Caco-2 (cell line): Measurements from ENCODE around the gene FDXR. TPM values are rescaled to one million over a fixed set of nuclear protein-coding genes. Genes with fewer than 3 reads are reported as not detected.
"Not testable (repeated sequence)": the region's sequence is repeated elsewhere in the genome, so short reads cannot be mapped to it uniquely, and the experiment has no call there.

Source experiments
- BruUV-seq: library from RNA; stranded (reverse); fragments of 400-500 nt; replicated peaks from 2 replicates; lab custom pipeline; 2021; lab: Mats Ljungman, UMichigan
- CTCF ChIA-PET: fragments of 300-600 bp; sonication (Branson Sonifier 250); formaldehyde crosslinking; loops from one replicate; lab custom pipeline; 2022; ENCODE audit warnings: antibody characterized with exemption; lab: Charles Lee
- POLR2A ChIA-PET: fragments of 300-600 bp; sonication (Branson Sonifier 250); formaldehyde crosslinking; loops from one replicate; lab custom pipeline; 2022; ENCODE audit warnings: antibody characterized with exemption; lab: Charles Lee
- DNase-seq, 2 experiments: peaks; one replicate each; pipeline versions ENCODE4 v3.0.0 to v3.0.0-alpha.2; 2020 to 2022
- H3K27me3 ChIP-seq: replicated peaks from 2 replicates; pipeline ENCODE4 v1.6.0; 2011; ENCODE audit warnings: low read length; ENCODE audit not compliant: control insufficient read depth, insufficient read depth
- H3K36me3 ChIP-seq: 2 replicates; pipeline ENCODE4 v1.5.1; 2011; ENCODE audit warnings: low read length; ENCODE audit not compliant: control insufficient read depth, insufficient read depth
- H3K4me1 ChIP-seq: fragments of 250-450 bp; sonication (Bioruptor Pico); 2 replicates; pipeline ENCODE4 v1.5.1; 2020; ENCODE audit warnings: mild to moderate bottlenecking
- H3K4me3 ChIP-seq: 2 replicates; pipeline ENCODE4 v1.5.1; 2011; ENCODE audit warnings: low read depth, mild to moderate bottlenecking, control low read depth, low read length
- H3K9me3 ChIP-seq: fragments of 250-450 bp; sonication (Bioruptor Pico); 2 replicates; pipeline ENCODE4 v1.5.1; 2020; ENCODE audit warnings: mild to moderate bottlenecking, moderate library complexity
- H3K27ac Mint-ChIP-seq: one replicate; pipeline ENCODE4 v1.8.0; 2022; ENCODE audit warnings: mixed read lengths; ENCODE audit not compliant: unreplicated experiment
- H3K27me3 Mint-ChIP-seq: one replicate; pipeline ENCODE4 v1.8.0; 2022; ENCODE audit warnings: mixed read lengths; ENCODE audit not compliant: insufficient read depth, unreplicated experiment
- H3K36me3 Mint-ChIP-seq: one replicate; pipeline ENCODE4 v1.8.0; 2022; ENCODE audit warnings: mild to moderate bottlenecking, mixed read lengths; ENCODE audit not compliant: insufficient read depth, unreplicated experiment
- H3K4me1 Mint-ChIP-seq: one replicate; pipeline ENCODE4 v1.8.0; 2022; ENCODE audit warnings: low read depth, mixed read lengths; ENCODE audit not compliant: unreplicated experiment
- H3K4me3 Mint-ChIP-seq: one replicate; pipeline ENCODE4 v1.8.0; 2022; ENCODE audit warnings: mild to moderate bottlenecking, moderate library complexity, mixed read lengths; ENCODE audit not compliant: unreplicated experiment
- H3K9me3 Mint-ChIP-seq: one replicate; pipeline ENCODE4 v1.8.0; 2022; ENCODE audit warnings: mixed read lengths; ENCODE audit not compliant: unreplicated experiment
- CTCF ChIP-seq, 2 experiments: fragments of 200-600 bp in 1 of 2; IDR thresholded peaks; 1 replicate in 1 of 2; 2 replicates in 1 of 2; pipeline versions ENCODE4 v1.5.1 to v1.8.0; 2011 to 2022; ENCODE audit warnings: antibody characterized with exemption in 1 of 2, control low read depth in 1 of 2, inconsistent platforms in 1 of 2, low read depth in 1 of 2, low read length in 1 of 2, mild to moderate bottlenecking in 1 of 2, moderate library complexity in 1 of 2; ENCODE audit not compliant: insufficient read depth in 1 of 2, severe bottlenecking in 1 of 2, unreplicated experiment in 1 of 2
- intact Hi-C: fragments of 100-400 bp; cut with micrococcal nuclease; formaldehyde crosslinking; loops from one replicate; pipeline ENCODE4 v1.10.0; 2022; ENCODE audit not compliant: unreplicated experiment
- total RNA-seq: library from RNA; stranded (reverse); gene quantifications from 2 replicates; pipeline ENCODE4 v1.2.3, GENCODE V29; 2022

FDXR gene
- total RNA-seq, 1 experiment from 2014 or later: 19.0 TPM

GRCh38 chr17:74917430-74917829 lies 44.6 kb upstream of the FDXR start:
- Mint-ChIP-seq H3K4me3 (no peak overlapping the region), H3K36me3 (peaks cover 10% of the 10 kb centered on the region), H3K4me1 (peaks cover under 1% of the 10 kb centered on the region), H3K27me3 (peaks cover under 1% of the 10 kb centered on the region), H3K9me3 (no peaks in the 10 kb centered on the region), H3K27ac (no peak overlapping the region)
- peaks cover 2% of the 10 kb centered on the region; the same call in 1 of the 2 replicates for H3K9me3 ChIP-seq
- no peaks in the 10 kb centered on the region for H3K36me3 ChIP-seq
- CTCF ChIA-PET: no interaction called here
- no peak for TF ChIP-seq CTCF (IDR thresholded peaks at IDR 0.05; ENCODE audit: insufficient read depth in 1 of 2, low read depth in 1 of 2, low read length in 1 of 2, severe bottlenecking in 1 of 2, unreplicated experiment in 1 of 2)
- intact Hi-C loops: no loop called here
- H3K27me3 ChIP-seq: 0 out of 2 replicates have a peak, but pooled peaks cover 1% of the 10 kb centered on the region
- POLR2A ChIA-PET: no interaction called here
- H3K4me1 ChIP-seq: no peaks in the 10 kb centered on the region
- no TSS peak for BruUV-seq
- no peak overlapping the region for H3K4me3 ChIP-seq
- no peak for DNase-seq

DNA sequence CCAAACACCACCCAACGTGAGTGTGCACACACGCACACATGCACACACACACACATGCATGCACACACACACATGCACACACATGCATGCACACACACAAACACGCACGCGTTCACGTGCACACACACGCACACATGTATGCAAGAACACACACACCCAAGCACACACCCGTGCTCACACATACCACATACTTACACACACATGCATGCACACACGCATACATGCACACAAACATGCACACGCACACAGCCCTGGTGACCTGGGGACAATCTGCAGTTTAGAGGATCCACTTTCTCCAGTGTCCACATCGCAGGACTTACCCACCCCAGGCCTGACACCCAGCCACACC lies 44.0 kb upstream of the FDXR start:
- POLR2A ChIA-PET: no interaction called here
- no peak for DNase-seq
- H3K27me3 Mint-ChIP-seq: no peaks in the 10 kb centered on the region
- no peaks in the 10 kb centered on the region for H3K9me3 Mint-ChIP-seq
- Histone ChIP-seq H3K36me3 (no peaks in the 10 kb centered on the region), H3K4me1 (peaks cover 4% of the 10 kb centered on the region; the same call in 1 of the 2 replicates), H3K4me3 (no peak overlapping the region), H3K27me3 (no peaks in the 10 kb centered on the region), H3K9me3 (peaks cover 2% of the 10 kb centered on the region; the same call in 1 of the 2 replicates)
- no TSS peak for BruUV-seq
- intact Hi-C loops: no loop called here
- peaks cover 10% of the 10 kb centered on the region for H3K36me3 Mint-ChIP-seq
- CTCF ChIA-PET: no interaction called here
- peaks cover 6% of the 10 kb centered on the region for H3K4me1 Mint-ChIP-seq
- no peak for TF ChIP-seq CTCF (IDR thresholded peaks at IDR 0.05; ENCODE audit: insufficient read depth in 1 of 2, low read depth in 1 of 2, low read length in 1 of 2, severe bottlenecking in 1 of 2, unreplicated experiment in 1 of 2)
- H3K4me3 Mint-ChIP-seq: no peak overlapping the region
- no peak overlapping the region for H3K27ac Mint-ChIP-seq

GRCh38 chr17:74916136-74916850 lies 43.5 kb upstream of the FDXR start:
- Mint-ChIP-seq H3K4me3 (no peak overlapping the region), H3K4me1 (peaks cover 6% of the 10 kb centered on the region), H3K27me3 (no peaks in the 10 kb centered on the region), H3K9me3 (no peaks in the 10 kb centered on the region), H3K36me3 (peaks cover 10% of the 10 kb centered on the region), H3K27ac (no peak overlapping the region)
- no peak for DNase-seq
- no peak for TF ChIP-seq CTCF (IDR thresholded peaks at IDR 0.05; ENCODE audit: insufficient read depth in 1 of 2, low read depth in 1 of 2, low read length in 1 of 2, severe bottlenecking in 1 of 2, unreplicated experiment in 1 of 2)
- H3K4me1 ChIP-seq: peaks cover 9% of the 10 kb centered on the region; the same call in 1 of the 2 replicates
- H3K4me3 ChIP-seq: no peak overlapping the region
- no peaks in the 10 kb centered on the region for H3K27me3 ChIP-seq
- BruUV-seq: no TSS peak
- no peaks in the 10 kb centered on the region for H3K36me3 ChIP-seq
- CTCF ChIA-PET: no interaction called here
- POLR2A ChIA-PET: no interaction called here
- intact Hi-C loops: no loop called here
- H3K9me3 ChIP-seq: peaks cover 2% of the 10 kb centered on the region; the same call in 1 of the 2 replicates

DNA sequence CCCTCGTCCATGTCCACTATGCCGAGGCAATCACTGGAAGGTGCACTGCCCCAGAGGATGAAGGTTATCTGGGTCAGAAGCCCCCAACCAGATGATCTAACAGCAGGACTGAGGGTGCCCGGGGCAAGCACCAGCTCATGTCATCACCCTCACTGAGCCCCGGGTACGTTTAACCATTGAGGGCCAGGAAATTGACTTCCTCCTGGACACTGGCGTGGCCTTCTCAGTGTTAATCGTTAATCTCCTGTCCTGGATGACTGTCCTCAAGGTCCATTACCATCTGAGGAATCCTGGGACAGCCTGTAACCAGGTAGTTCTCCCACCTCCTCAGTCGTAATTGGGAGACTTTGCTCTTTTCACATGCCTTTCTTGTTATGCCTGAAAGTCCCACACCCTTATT lies 38.6 kb upstream of the FDXR start:
- H3K36me3 ChIP-seq, H3K9me3 ChIP-seq, H3K4me3 Mint-ChIP-seq, H3K27me3 Mint-ChIP-seq, BruUV-seq, CTCF ChIA-PET, H3K27ac Mint-ChIP-seq, intact Hi-C loops, H3K4me3 ChIP-seq, H3K27me3 ChIP-seq, H3K9me3 Mint-ChIP-seq, POLR2A ChIA-PET: not testable (repeated sequence)
- Mint-ChIP-seq H3K36me3 (peaks cover 17% of the 10 kb centered on the region), H3K4me1 (peaks cover 25% of the 10 kb centered on the region)
- H3K4me1 ChIP-seq: peaks cover 32% of the 10 kb centered on the region
- DNase-seq: peak in 1 of 2 experiments; percentile 20

DNA sequence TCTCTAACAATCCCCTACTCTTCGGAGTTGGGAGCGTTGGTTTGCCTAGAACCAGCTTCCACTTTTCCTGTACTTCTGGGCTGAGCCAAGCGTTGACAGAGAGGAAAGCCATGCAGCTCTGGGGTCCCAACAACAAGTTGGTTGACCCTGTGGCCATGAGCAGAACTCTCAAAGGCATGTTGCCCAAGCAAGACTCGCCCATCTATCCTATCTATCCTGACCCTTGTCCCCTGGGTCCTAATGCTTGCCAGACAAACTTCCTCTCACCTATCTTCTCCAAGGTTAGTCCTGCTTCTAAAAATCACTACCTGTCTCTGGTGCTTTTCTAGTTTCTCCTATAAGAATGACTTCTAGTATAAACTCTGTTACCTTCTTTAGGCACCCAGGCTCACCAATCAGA lies 36.3 kb upstream of the FDXR start:
- H3K27me3 ChIP-seq, H3K36me3 ChIP-seq, CTCF ChIA-PET, H3K27ac Mint-ChIP-seq, POLR2A ChIA-PET, H3K9me3 Mint-ChIP-seq, H3K4me3 Mint-ChIP-seq, H3K9me3 ChIP-seq, H3K4me3 ChIP-seq, intact Hi-C loops, BruUV-seq, DNase-seq, H3K27me3 Mint-ChIP-seq: not testable (repeated sequence)
- peaks cover 25% of the 10 kb centered on the region for H3K4me1 Mint-ChIP-seq
- H3K4me1 ChIP-seq: peaks cover 32% of the 10 kb centered on the region
- H3K36me3 Mint-ChIP-seq: peaks cover 15% of the 10 kb centered on the region
